Cardiac atrium fibroblast (primary cell): ENCODE results near the gene SAE1. TPM values are rescaled to one million over a fixed set of nuclear protein-coding genes. Genes with fewer than 3 reads are reported as not detected.

Experiments
- total RNA-seq: library from RNA; depleted of rRNA; stranded (reverse); fragments of >200 nt; gene quantifications from 2 replicates; pipeline ENCODE4 v1.2.3, GENCODE V29; 2015

SAE1 gene
- total RNA-seq, result 99.1 and 109 TPM in 2 replicates

GRCh38 chr19:47130589-47131227, at the start of gene SAE1:
SAE1 (plus strand) TSS chr19:47130835; CDS start chr19:47130931, 96 bp downstream.

GRCh38 chr19:47112997-47113849, 17.4 kb upstream of the SAE1 start, which contains the start of gene ZC3H4:
ZC3H4 (minus strand) TSS chr19:47113776; CDS start chr19:47112584, 1,192 bp downstream.

GRCh38 chr19:47230921-47231214, 100.2 kb downstream of the SAE1 start, which contains the start of gene BBC3:
BBC3 (minus strand) TSS chr19:47231199; CDS start chr19:47228431, 2,768 bp downstream.

GRCh38 chr19:47255879-47256692, 125.5 kb downstream of the SAE1 start, which contains the start of gene CCDC9:
CCDC9 (plus strand) TSS chr19:47256525; CDS start chr19:47258401, 1,876 bp downstream.

Other genes with a start within 250 kb of the SAE1 start
- gene NPAS1, start 111.0 kb upstream of the SAE1 start, total RNA-seq, result 12.8 and 16.2 TPM in 2 replicates
- 19.4 and 44.2 TPM in 2 replicates for gene TMEM160, start 82.2 kb upstream of the SAE1 start, total RNA-seq
- 13.0 and 14.6 TPM in 2 replicates for gene ZC3H4, start 17.1 kb upstream of the SAE1 start, total RNA-seq
- gene BBC3, start 100.4 kb downstream of the SAE1 start, total RNA-seq, result 4.0 and 5.8 TPM in 2 replicates
- gene CCDC9, start 125.7 kb downstream of the SAE1 start, total RNA-seq, result 19.7 and 21.7 TPM in 2 replicates
- gene INAFM1, start 144.1 kb downstream of the SAE1 start, total RNA-seq, result 6.2 and 9.9 TPM in 2 replicates
- gene C5AR1, start 179.0 kb downstream of the SAE1 start, total RNA-seq, result 0.18 and 0.49 TPM in 2 replicates
- gene C5AR2, start 201.3 kb downstream of the SAE1 start, total RNA-seq, result not detected in 2 replicates
- gene DHX34, start 218.5 kb downstream of the SAE1 start, total RNA-seq, result 7.8 and 8.8 TPM in 2 replicates